ENCODE data around the gene ATXN7L1. TPM values are rescaled to one million over a fixed set of nuclear protein-coding genes. Genes with fewer than 3 reads are reported as not detected.
"Not testable (repeated sequence)": the region's sequence is repeated elsewhere in the genome, so short reads cannot be mapped to it uniquely, and the experiment has no call there.

Gene ATXN7L1
- total and polyA plus RNA-seq, 5 donors = 2.4 to 6.5 (median 4.5) TPM

- ATAC-seq (no peak), DNase-seq (no peak)
- H3K4me1 ChIP-seq (ENCODE audit: control insufficient read depth, insufficient read depth, low read length) = no peaks in the 10 kb centered on the region
- no peak overlapping the region for H3K4me3 ChIP-seq (ENCODE audit: low read length)
- H3K27ac ChIP-seq (ENCODE audit: low read length) = no peak overlapping the region
- no peaks in the 10 kb centered on the region for H3K27me3 ChIP-seq (ENCODE audit: control insufficient read depth, insufficient read depth)
- no peaks in the 10 kb centered on the region for H3K9me3 ChIP-seq (ENCODE audit: control insufficient read depth, low read length)
- intact Hi-C loops (cut with DNase I) = no loop called here
- 83% methylated on average over 2 of the region's 2 CpGs for WGBS
Measured at GRCh38 chr7:105857009-105857952, 19.1 kb downstream of the ATXN7L1 start.

GRCh38 chr7:105854498-105854897 is 21.9 kb downstream of the ATXN7L1 start:
- H3K27ac ChIP-seq (ENCODE audit: low read length) = no peak overlapping the region
- H3K27me3 ChIP-seq (ENCODE audit: control insufficient read depth, insufficient read depth) = no peaks in the 10 kb centered on the region
- ATAC-seq = no peak
- H3K4me1 ChIP-seq (ENCODE audit: control insufficient read depth, insufficient read depth, low read length) = no peaks in the 10 kb centered on the region
- intact Hi-C loops (cut with DNase I) = no loop called here
- H3K9me3 ChIP-seq (ENCODE audit: control insufficient read depth, low read length) = no peaks in the 10 kb centered on the region
- no peak for DNase-seq
- no peak overlapping the region for H3K4me3 ChIP-seq (ENCODE audit: low read length)

- Histone ChIP-seq H3K27ac (ENCODE audit: low read length) (no peak overlapping the region), H3K4me1 (ENCODE audit: control insufficient read depth, insufficient read depth, low read length) (no peaks in the 10 kb centered on the region), H3K4me3 (ENCODE audit: low read length) (no peak overlapping the region), H3K9me3 (ENCODE audit: control insufficient read depth, low read length) (no peaks in the 10 kb centered on the region), H3K27me3 (ENCODE audit: control insufficient read depth, insufficient read depth) (no peaks in the 10 kb centered on the region)
- intact Hi-C loops (cut with DNase I) = no loop called here
- DNase-seq (no peak), ATAC-seq (peak in 1 of 2 donors; percentile 45)
- WGBS = 50% methylated on average over 17 of the region's 17 CpGs
Measured at GRCh38 chr7:105853931-105854419, 22.4 kb downstream of the ATXN7L1 start.

- DNase-seq (no peak), ATAC-seq (no peak)
- Histone ChIP-seq H3K27ac (ENCODE audit: low read length) (no peak overlapping the region), H3K27me3 (ENCODE audit: control insufficient read depth, insufficient read depth) (no peaks in the 10 kb centered on the region), H3K9me3 (ENCODE audit: control insufficient read depth, low read length) (no peaks in the 10 kb centered on the region), H3K4me3 (ENCODE audit: low read length) (no peak overlapping the region), H3K4me1 (ENCODE audit: control insufficient read depth, insufficient read depth, low read length) (no peaks in the 10 kb centered on the region)
- WGBS = 89% methylated on average over 5 of the region's 5 CpGs
- intact Hi-C loops (cut with DNase I) = no loop called here
Measured at GRCh38 chr7:105851064-105851463, 25.3 kb downstream of the ATXN7L1 start.

- intact Hi-C loops (cut with DNase I) = no loop called here
- WGBS = 78% methylated on average over 6 of the region's 6 CpGs
- no peaks in the 10 kb centered on the region for H3K4me1 ChIP-seq (ENCODE audit: control insufficient read depth, insufficient read depth, low read length)
- DNase-seq (no peak), ATAC-seq (peak in 1 of 2 donors; percentile 20)
- H3K27ac ChIP-seq (ENCODE audit: low read length) = no peak overlapping the region
- no peak overlapping the region for H3K4me3 ChIP-seq (ENCODE audit: low read length)
- H3K27me3 ChIP-seq (ENCODE audit: control insufficient read depth, insufficient read depth) = no peaks in the 10 kb centered on the region
- no peaks in the 10 kb centered on the region for H3K9me3 ChIP-seq (ENCODE audit: control insufficient read depth, low read length)
Measured at GRCh38 chr7:105849122-105849855, 27.1 kb downstream of the ATXN7L1 start.

- no peak for ATAC-seq
- intact Hi-C loops (cut with DNase I) = no loop called here
- WGBS = 100% methylated on average over 1 of the region's 1 CpG
- Histone ChIP-seq H3K4me3 (ENCODE audit: low read length) (no peak overlapping the region), H3K4me1 (ENCODE audit: control insufficient read depth, insufficient read depth, low read length) (no peaks in the 10 kb centered on the region), H3K27me3 (ENCODE audit: control insufficient read depth, insufficient read depth) (no peaks in the 10 kb centered on the region), H3K9me3 (ENCODE audit: control insufficient read depth, low read length) (no peaks in the 10 kb centered on the region), H3K27ac (ENCODE audit: low read length) (no peak overlapping the region)
- DNase-seq = no peak
Measured at GRCh38 chr7:105846404-105846803, 30.0 kb downstream of the ATXN7L1 start.

- H3K27ac ChIP-seq (ENCODE audit: low read length); DNase-seq; H3K9me3 ChIP-seq (ENCODE audit: control insufficient read depth, low read length); ATAC-seq; intact Hi-C loops (cut with DNase I); H3K4me3 ChIP-seq (ENCODE audit: low read length); H3K27me3 ChIP-seq (ENCODE audit: control insufficient read depth, insufficient read depth); H3K4me1 ChIP-seq (ENCODE audit: control insufficient read depth, insufficient read depth, low read length): not testable (repeated sequence)
- 98% methylated on average over 5 of the region's 5 CpGs for WGBS
Measured at GRCh38 chr7:105844681-105845080, 31.7 kb downstream of the ATXN7L1 start.

- ATAC-seq (no peak), DNase-seq (no peak)
- no peak overlapping the region for H3K4me3 ChIP-seq (ENCODE audit: low read length)
- no peaks in the 10 kb centered on the region for H3K9me3 ChIP-seq (ENCODE audit: control insufficient read depth, low read length)
- WGBS = 93% methylated on average over 3 of the region's 3 CpGs
- no peaks in the 10 kb centered on the region for H3K27me3 ChIP-seq (ENCODE audit: control insufficient read depth, insufficient read depth)
- intact Hi-C loops (cut with DNase I) = no loop called here
- peaks cover 5% of the 10 kb centered on the region for H3K4me1 ChIP-seq (ENCODE audit: control insufficient read depth, insufficient read depth, low read length)
- H3K27ac ChIP-seq (ENCODE audit: low read length) = no peak overlapping the region
Measured at GRCh38 chr7:105841866-105842265, 34.5 kb downstream of the ATXN7L1 start.

- H3K27me3 ChIP-seq (ENCODE audit: control insufficient read depth, insufficient read depth) = no peaks in the 10 kb centered on the region
- intact Hi-C loops (cut with DNase I) = no loop called here
- no peak overlapping the region for H3K27ac ChIP-seq (ENCODE audit: low read length)
- DNase-seq = no peak
- 88% methylated on average over 8 of the region's 8 CpGs for WGBS
- no peak for ATAC-seq
- no peaks in the 10 kb centered on the region for H3K9me3 ChIP-seq (ENCODE audit: control insufficient read depth, low read length)
- peaks cover 5% of the 10 kb centered on the region for H3K4me1 ChIP-seq (ENCODE audit: control insufficient read depth, insufficient read depth, low read length)
- no peak overlapping the region for H3K4me3 ChIP-seq (ENCODE audit: low read length)
Measured at GRCh38 chr7:105840981-105841749, 35.2 kb downstream of the ATXN7L1 start.

GRCh38 chr7:105839266-105839665 is 37.1 kb downstream of the ATXN7L1 start:
- 70% methylated on average over 2 of the region's 2 CpGs for WGBS
- H3K9me3 ChIP-seq (ENCODE audit: control insufficient read depth, low read length) = no peaks in the 10 kb centered on the region
- no peak overlapping the region for H3K4me3 ChIP-seq (ENCODE audit: low read length)
- intact Hi-C loops (cut with DNase I) = no loop called here
- H3K27me3 ChIP-seq (ENCODE audit: control insufficient read depth, insufficient read depth) = no peaks in the 10 kb centered on the region
- peaks cover 5% of the 10 kb centered on the region for H3K4me1 ChIP-seq (ENCODE audit: control insufficient read depth, insufficient read depth, low read length)
- DNase-seq (no peak), ATAC-seq (no peak)
- H3K27ac ChIP-seq (ENCODE audit: low read length) = no peak overlapping the region
